HL-60 (cell line): ENCODE data around the gene KCNAB1.
"Not testable (repeated sequence)": the region's sequence is repeated elsewhere in the genome, so short reads cannot be mapped to it uniquely, and the experiment has no call there.

ENCODE experiments used
- CTCF ChIP-seq: IDR thresholded peaks from one replicate; pipeline ENCODE4 v1.5.1; 2011; ENCODE audit warnings: low read length, control low read depth, inconsistent platforms; ENCODE audit not compliant: insufficient read depth
- GABPA ChIP-seq: IDR thresholded peaks from 2 replicates; pipeline ENCODE4 v1.6.1; 2012; ENCODE audit warnings: low read depth

GRCh38 chr3:156197152-156197551, 76.8 kb downstream of the KCNAB1 start:
- TF ChIP-seq CTCF, GABPA: not testable (repeated sequence)
